BLaER1 treated with 17β-estradiol and CSF1 and Interleukin-3, amounts not matched to agents 10 nM and 100 nM (cell line): ENCODE measurements around the gene COBL.
A peak's percentile ranks its signal among the peaks of the same experiment; 100 is the strongest.

ENCODE experiments used
- H3K27ac ChIP-seq, 11 experiments: shearing (Covaris generic); formaldehyde crosslinking; 2 replicates each; pipeline ENCODE4 v1.8.1; 2022
- H3K27me3 ChIP-seq, 11 experiments: shearing (Covaris generic); formaldehyde crosslinking; 2 replicates each; pipeline ENCODE4 v1.8.1; 2022
- H3K36me3 ChIP-seq, 11 experiments: shearing (Covaris generic); formaldehyde crosslinking; 2 replicates each; pipeline ENCODE4 v1.8.1; 2022
- H3K4me1 ChIP-seq, 10 experiments: shearing (Covaris generic); formaldehyde crosslinking; 2 replicates each; pipeline ENCODE4 v1.8.1; 2022
- H3K4me2 ChIP-seq, 11 experiments: shearing (Covaris generic); formaldehyde crosslinking; 2 replicates each; pipeline ENCODE4 v1.8.1; 2022
- H3K4me3 ChIP-seq, 10 experiments: shearing (Covaris generic); formaldehyde crosslinking; 2 replicates each; pipeline ENCODE4 v1.8.1; 2022
- H3K9ac ChIP-seq, 11 experiments: shearing (Covaris generic); formaldehyde crosslinking; 2 replicates each; pipeline ENCODE4 v1.8.1; 2022
- H3K9me3 ChIP-seq, 11 experiments: shearing (Covaris generic); formaldehyde crosslinking; replicated peaks in 1 of 11; 2 replicates each; pipeline ENCODE4 v1.8.1; 2022
- H4K20me1 ChIP-seq, 11 experiments: shearing (Covaris generic); formaldehyde crosslinking; 2 replicates each; pipeline ENCODE4 v1.8.1; 2022
- Cebpa-rat ChIP-seq, 11 experiments: shearing (Covaris generic); IDR thresholded peaks; 2 replicates each; pipeline ENCODE4 v1.8.1; 2022

COBL gene

GRCh38 chr7:51335057-51335456 is 18.4 kb upstream of the COBL start:
- Histone ChIP-seq H3K4me1 (no peaks in the 10 kb centered on the region), H3K27ac (no peak overlapping the region), H3K27me3 (no peaks in the 10 kb centered on the region), H4K20me1 (no peaks in the 10 kb centered on the region), H3K4me3 (no peak overlapping the region), H3K9ac (no peak overlapping the region), H3K36me3 (no peaks in the 10 kb centered on the region), H3K9me3 (no peaks in the 10 kb centered on the region), H3K4me2 (no peak overlapping the region)
- TF ChIP-seq Cebpa-rat (IDR thresholded peaks at IDR 0.05) = no peak

GRCh38 chr7:51329696-51330263 is 13.2 kb upstream of the COBL start:
- H3K27ac ChIP-seq = no peak overlapping the region
- H3K9me3 ChIP-seq = no peaks in the 10 kb centered on the region
- H4K20me1 ChIP-seq = no peaks in the 10 kb centered on the region
- H3K27me3 ChIP-seq = no peaks in the 10 kb centered on the region
- no peak overlapping the region for H3K9ac ChIP-seq
- H3K36me3 ChIP-seq = no peaks in the 10 kb centered on the region
- H3K4me3 ChIP-seq = no peak overlapping the region
- H3K4me1 ChIP-seq = no peaks in the 10 kb centered on the region
- no peak overlapping the region for H3K4me2 ChIP-seq
- no peak for TF ChIP-seq Cebpa-rat (IDR thresholded peaks at IDR 0.05)

- H3K4me3 ChIP-seq = no peak overlapping the region
- peaks cover 0 to 6% (median 0%) of the 10 kb centered on the region in 10 experiments; a peak in 5 of 20 replicates for H3K4me1 ChIP-seq
- H3K9ac ChIP-seq = no peak overlapping the region
- no peaks in the 10 kb centered on the region for H4K20me1 ChIP-seq
- H3K27ac ChIP-seq = no peak overlapping the region
- H3K4me2 ChIP-seq = no peak overlapping the region
- H3K9me3 ChIP-seq = no peaks in the 10 kb centered on the region
- no peak for TF ChIP-seq Cebpa-rat (IDR thresholded peaks at IDR 0.05)
- H3K36me3 ChIP-seq = no peaks in the 10 kb centered on the region
- H3K27me3 ChIP-seq = no peaks in the 10 kb centered on the region
Measured at GRCh38 chr7:51328351-51328801, 11.8 kb upstream of the COBL start.

GRCh38 chr7:51327287-51327717 is 10.7 kb upstream of the COBL start:
- no peak for TF ChIP-seq Cebpa-rat (IDR thresholded peaks at IDR 0.05)
- no peaks in the 10 kb centered on the region for H3K36me3 ChIP-seq
- no peak overlapping the region for H3K27ac ChIP-seq
- H3K27me3 ChIP-seq = no peaks in the 10 kb centered on the region
- H3K4me2 ChIP-seq = no peak overlapping the region
- H3K9me3 ChIP-seq = no peaks in the 10 kb centered on the region
- no peak overlapping the region for H3K4me3 ChIP-seq
- peaks cover 0 to 6% (median 0%) of the 10 kb centered on the region in 10 experiments; a peak in 5 of 20 replicates for H3K4me1 ChIP-seq
- no peak overlapping the region for H3K9ac ChIP-seq
- no peaks in the 10 kb centered on the region for H4K20me1 ChIP-seq

- no peaks in the 10 kb centered on the region for H3K36me3 ChIP-seq
- no peak overlapping the region for H3K4me2 ChIP-seq
- H4K20me1 ChIP-seq = no peaks in the 10 kb centered on the region
- no peaks in the 10 kb centered on the region for H3K9me3 ChIP-seq
- no peak overlapping the region for H3K4me3 ChIP-seq
- no peak for TF ChIP-seq Cebpa-rat (IDR thresholded peaks at IDR 0.05)
- peaks cover 0 to 6% (median 0%) of the 10 kb centered on the region in 10 experiments; a peak in 5 of 20 replicates for H3K4me1 ChIP-seq
- no peak overlapping the region for H3K9ac ChIP-seq
- no peak overlapping the region for H3K27ac ChIP-seq
- no peaks in the 10 kb centered on the region for H3K27me3 ChIP-seq
Measured at GRCh38 chr7:51326656-51327286, 10.2 kb upstream of the COBL start.

- Histone ChIP-seq H3K27ac (no peak overlapping the region), H3K9ac (no peak overlapping the region), H3K36me3 (no peaks in the 10 kb centered on the region), H3K9me3 (no peaks in the 10 kb centered on the region), H3K4me2 (no peak overlapping the region), H4K20me1 (no peaks in the 10 kb centered on the region), H3K4me1 (peaks cover 0 to 6% (median 0%) of the 10 kb centered on the region in 10 experiments; a peak in 5 of 20 replicates), H3K27me3 (no peaks in the 10 kb centered on the region), H3K4me3 (no peak overlapping the region)
- TF ChIP-seq Cebpa-rat (IDR thresholded peaks at IDR 0.05) = no peak
Measured at GRCh38 chr7:51325908-51326307, 9.3 kb upstream of the COBL start.

GRCh38 chr7:51325261-51325676 is 8.7 kb upstream of the COBL start:
- TF ChIP-seq Cebpa-rat (IDR thresholded peaks at IDR 0.05) = no peak
- Histone ChIP-seq H3K27ac (no peak overlapping the region), H3K36me3 (no peaks in the 10 kb centered on the region), H3K4me3 (no peak overlapping the region), H3K9ac (no peak overlapping the region), H3K27me3 (0 out of 22 replicates have a peak, but pooled peaks cover 0 to 6% (median 0%) of the 10 kb centered on the region in 11 experiments), H3K9me3 (no peaks in the 10 kb centered on the region), H3K4me2 (no peak overlapping the region), H4K20me1 (no peaks in the 10 kb centered on the region), H3K4me1 (peaks cover 0 to 6% (median 0%) of the 10 kb centered on the region in 10 experiments; a peak in 5 of 20 replicates)

GRCh38 chr7:51324206-51324898 is 7.7 kb upstream of the COBL start:
- Histone ChIP-seq H3K27me3 (peaks cover 0 to 10% (median 2%) of the 10 kb centered on the region in 11 experiments; a peak in 6 of 22 replicates), H3K4me1 (peaks cover 0 to 6% (median 0%) of the 10 kb centered on the region in 10 experiments; a peak in 5 of 20 replicates), H3K9me3 (no peaks in the 10 kb centered on the region), H3K4me2 (peak overlapping the region in 4 of 11 experiments; percentile 1 to 57 (median 34); a peak in 6 of 22 replicates), H4K20me1 (no peaks in the 10 kb centered on the region), H3K9ac (no peak overlapping the region), H3K36me3 (no peaks in the 10 kb centered on the region), H3K27ac (no peak overlapping the region), H3K4me3 (no peak overlapping the region)
- peak in 2 of 11 experiments; percentile 47 to 49; a peak in 2 of 22 replicates for TF ChIP-seq Cebpa-rat (IDR thresholded peaks at IDR 0.05)

- H3K9me3 ChIP-seq = no peaks in the 10 kb centered on the region
- no peak overlapping the region for H3K4me2 ChIP-seq
- H3K27me3 ChIP-seq = peaks cover 18 to 31% (median 25%) of the 10 kb centered on the region in 11 experiments
- H3K36me3 ChIP-seq = no peaks in the 10 kb centered on the region
- H3K4me3 ChIP-seq = no peak overlapping the region
- H3K4me1 ChIP-seq = peaks cover 0 to 6% (median 0%) of the 10 kb centered on the region in 10 experiments; a peak in 5 of 20 replicates
- no peak overlapping the region for H3K27ac ChIP-seq
- no peak for TF ChIP-seq Cebpa-rat (IDR thresholded peaks at IDR 0.05)
- H3K9ac ChIP-seq = no peak overlapping the region
- peaks cover 0 to 12% (median 0%) of the 10 kb centered on the region in 11 experiments; a peak in 6 of 22 replicates for H4K20me1 ChIP-seq
Measured at GRCh38 chr7:51321961-51322515, 5.4 kb upstream of the COBL start.
